22Rv1 (cell line): ENCODE results near the gene DEPDC5.

Experiments used
- CTCF ChIP-seq: fragments of 450-650 bp; IDR thresholded peaks from 2 replicates; pipeline ENCODE4 v1.5.1; 2017; ENCODE audit warnings: mild to moderate bottlenecking
- ZFX ChIP-seq: fragments of 450-650 bp; IDR thresholded peaks from 2 replicates; pipeline ENCODE4 v1.6.1; 2017; ENCODE audit warnings: antibody characterized with exemption, borderline replicate concordance

- TF ChIP-seq CTCF, result no peak
- TF ChIP-seq ZFX, result no peak
These were observed 19.3 kb upstream of the DEPDC5 start for GRCh38 chr22:31734512-31734911.
